Measurements from ENCODE around the gene CDKN2B-AS1. TPM values are rescaled to one million over a fixed set of nuclear protein-coding genes. Genes with fewer than 3 reads are reported as not detected.

CDKN2B-AS1 gene
- total and polyA plus RNA-seq, 10 donors, result 0.90 to 6.6 (median 2.5) TPM

DNA sequence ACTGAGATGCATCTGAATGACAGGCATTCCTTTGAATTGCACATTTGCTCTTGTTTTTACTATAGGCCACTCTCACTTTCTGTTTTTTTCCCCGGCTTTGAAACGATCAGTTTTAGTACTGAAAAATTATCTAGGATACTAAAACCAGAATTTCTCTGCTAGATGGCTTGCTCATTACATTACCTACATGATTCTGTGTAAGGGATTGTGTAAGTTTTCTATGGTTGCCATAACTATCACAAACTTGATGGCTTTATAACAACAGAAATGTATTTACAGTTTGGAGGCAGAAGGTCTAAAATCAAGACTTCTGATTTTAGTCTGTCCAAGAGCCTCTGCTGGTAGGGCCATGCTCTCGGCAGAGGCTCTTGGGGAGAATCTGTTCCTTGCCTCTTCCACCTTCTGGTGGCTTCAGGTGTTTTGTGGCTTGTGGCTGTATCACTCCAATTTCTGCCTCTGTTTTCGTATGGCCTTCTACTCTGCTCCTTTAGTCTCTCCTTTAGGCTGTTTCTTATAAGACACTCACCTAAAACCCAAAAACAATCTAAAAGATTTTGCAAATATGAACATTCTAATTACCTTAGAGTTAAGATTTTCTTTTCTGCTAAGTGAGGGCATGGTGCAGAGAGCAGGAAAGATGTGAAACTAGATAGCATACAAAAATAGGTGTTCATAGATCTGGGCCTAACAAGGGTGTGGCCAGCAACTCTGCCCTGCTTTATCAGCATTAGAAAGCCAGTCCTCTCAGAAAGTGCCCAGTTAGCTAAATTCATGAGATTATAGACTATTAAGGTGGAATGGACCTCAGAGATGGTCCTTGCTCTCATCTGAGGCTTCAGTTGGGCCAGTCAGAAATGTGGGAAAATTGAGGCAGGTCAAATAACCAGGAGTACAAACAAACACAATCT, 107.8 kb downstream of the CDKN2B-AS1 start:
- WGBS, 5 donors, result 76 to 85% (median 78%) methylated on average over 4 of the region's 4 CpGs
- no peak for DNase-seq
- no peak for TF ChIP-seq POLR2A (IDR thresholded peaks at IDR 0.05)
- no peaks in the 10 kb centered on the region for H3K36me3 ChIP-seq
- peaks cover 0 to 2% (median 0%) of the 10 kb centered on the region in 6 donors for H3K4me1 ChIP-seq
- no peaks in the 10 kb centered on the region for H3K27me3 ChIP-seq (replicated peaks in 1 of 7)
- H3K27ac ChIP-seq, result peak overlapping the region in 1 of 8 donors; percentile 38
- H3K4me3 ChIP-seq, result no peak overlapping the region
- no peaks in the 10 kb centered on the region for H3K9me3 ChIP-seq
- intact Hi-C loops (cut with DNase I; ENCODE audit: low total_unique reads), result no loop called here

DNA sequence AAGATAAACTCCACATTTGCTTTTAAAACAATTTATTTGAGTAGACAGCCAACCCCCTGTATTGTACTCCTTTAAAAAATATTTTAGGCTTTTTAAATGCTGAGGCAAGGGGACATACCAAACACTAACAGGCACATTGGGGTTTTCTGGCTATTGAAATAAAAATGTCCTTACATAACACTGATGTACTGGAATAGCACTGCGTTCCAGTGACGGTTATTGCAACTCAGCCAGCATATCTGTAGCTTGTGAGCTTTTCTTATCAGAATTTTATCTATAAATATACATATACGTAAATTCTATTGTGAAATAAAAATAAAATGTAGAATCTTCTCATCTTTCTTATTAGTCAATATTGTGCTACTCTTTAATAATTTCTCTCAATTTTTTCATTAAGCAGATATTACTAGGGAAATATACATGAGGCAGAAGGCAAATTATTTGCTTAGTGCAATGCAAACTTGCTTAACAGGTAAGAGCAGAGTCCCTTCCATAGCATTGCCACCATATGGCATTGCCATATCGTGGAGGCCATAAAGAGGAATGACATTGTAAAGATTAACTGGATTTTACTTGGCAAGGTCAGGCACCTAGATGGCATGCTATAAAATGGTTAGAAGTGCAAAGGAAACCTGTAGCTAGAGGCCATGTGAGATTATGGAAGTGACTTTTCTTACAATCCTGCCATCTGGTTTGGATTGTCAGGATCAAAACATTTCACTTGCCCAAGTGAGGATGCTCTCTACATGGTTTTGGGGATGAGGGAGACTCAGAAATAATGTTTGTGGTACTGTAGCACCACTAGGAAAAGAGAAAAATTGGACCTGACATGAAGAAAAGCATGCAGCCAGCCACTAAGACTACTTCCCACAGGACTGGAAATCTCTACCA, 109.3 kb downstream of the CDKN2B-AS1 start:
- H3K9me3 ChIP-seq, result no peaks in the 10 kb centered on the region
- no peak overlapping the region for H3K4me3 ChIP-seq
- H3K4me1 ChIP-seq, result no peaks in the 10 kb centered on the region
- no peak for TF ChIP-seq POLR2AphosphoS5 (IDR thresholded peaks at IDR 0.05)
- TF ChIP-seq, protein P1, sequence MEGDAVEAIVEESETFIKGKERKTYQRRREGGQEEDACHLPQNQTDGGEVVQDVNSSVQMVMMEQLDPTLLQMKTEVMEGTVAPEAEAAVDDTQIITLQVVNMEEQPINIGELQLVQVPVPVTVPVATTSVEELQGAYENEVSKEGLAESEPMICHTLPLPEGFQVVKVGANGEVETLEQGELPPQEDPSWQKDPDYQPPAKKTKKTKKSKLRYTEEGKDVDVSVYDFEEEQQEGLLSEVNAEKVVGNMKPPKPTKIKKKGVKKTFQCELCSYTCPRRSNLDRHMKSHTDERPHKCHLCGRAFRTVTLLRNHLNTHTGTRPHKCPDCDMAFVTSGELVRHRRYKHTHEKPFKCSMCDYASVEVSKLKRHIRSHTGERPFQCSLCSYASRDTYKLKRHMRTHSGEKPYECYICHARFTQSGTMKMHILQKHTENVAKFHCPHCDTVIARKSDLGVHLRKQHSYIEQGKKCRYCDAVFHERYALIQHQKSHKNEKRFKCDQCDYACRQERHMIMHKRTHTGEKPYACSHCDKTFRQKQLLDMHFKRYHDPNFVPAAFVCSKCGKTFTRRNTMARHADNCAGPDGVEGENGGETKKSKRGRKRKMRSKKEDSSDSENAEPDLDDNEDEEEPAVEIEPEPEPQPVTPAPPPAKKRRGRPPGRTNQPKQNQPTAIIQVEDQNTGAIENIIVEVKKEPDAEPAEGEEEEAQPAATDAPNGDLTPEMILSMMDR (IDR thresholded peaks at IDR 0.05 in 8 of 11, conservative IDR thresholded peaks at IDR 0.05 in 3 of 11), result no peak
- no peak for TF ChIP-seq POLR2A (IDR thresholded peaks at IDR 0.05)
- no peak for DNase-seq
- H3K27ac ChIP-seq, result peak overlapping the region in 2 of 8 donors; percentile 0 to 38
- 78 to 92% (median 84%) methylated on average over 4 of the region's 4 CpGs for WGBS, 5 donors
- H3K36me3 ChIP-seq, result no peaks in the 10 kb centered on the region
- intact Hi-C loops (cut with DNase I; ENCODE audit: low total_unique reads), result no loop called here
- no peaks in the 10 kb centered on the region for H3K27me3 ChIP-seq (replicated peaks in 1 of 7)

DNA sequence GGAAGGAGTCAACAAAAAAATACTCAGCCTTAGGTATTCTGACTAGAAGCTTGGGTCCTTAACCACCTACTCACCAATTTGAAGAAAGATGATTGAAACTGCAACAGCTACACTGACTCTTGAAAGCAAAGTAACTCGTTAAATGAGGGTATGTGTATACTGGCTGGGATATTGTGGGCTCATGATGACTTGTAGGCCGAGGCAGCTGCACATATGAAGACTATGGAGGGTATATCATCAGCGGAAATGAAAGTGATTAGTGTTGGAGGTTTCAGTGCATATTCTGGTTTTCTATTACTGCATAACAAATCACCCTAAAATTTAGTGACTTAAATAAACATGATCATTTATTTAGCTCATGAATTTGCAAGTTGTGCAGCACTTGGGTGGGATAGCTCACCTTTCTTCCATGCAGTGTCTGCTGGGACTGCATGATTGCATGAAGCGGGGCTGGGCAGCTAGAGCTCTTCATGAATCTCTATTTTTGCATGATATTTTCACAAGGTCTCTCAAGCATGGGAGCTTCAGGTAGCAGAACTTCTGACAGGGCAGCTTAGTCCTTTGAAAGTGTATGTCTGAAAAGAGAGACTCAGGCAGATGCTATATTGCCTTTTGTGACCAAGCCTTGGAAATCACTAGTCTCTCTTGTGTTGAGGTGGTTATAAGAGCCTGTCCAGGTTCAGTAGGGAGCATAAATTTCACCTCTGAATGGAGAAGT, 110.6 kb downstream of the CDKN2B-AS1 start:
- TF ChIP-seq POLR2A (IDR thresholded peaks at IDR 0.05) (no peak), POLR2AphosphoS5 (IDR thresholded peaks at IDR 0.05) (no peak)
- TF ChIP-seq, protein P1 (IDR thresholded peaks at IDR 0.05 in 8 of 11, conservative IDR thresholded peaks at IDR 0.05 in 3 of 11), result no peak
- Histone ChIP-seq H3K4me3 (no peak overlapping the region), H3K4me1 (no peaks in the 10 kb centered on the region), H3K36me3 (no peaks in the 10 kb centered on the region), H3K27me3 (replicated peaks in 1 of 7) (no peaks in the 10 kb centered on the region), H3K27ac (no peak overlapping the region), H3K9me3 (no peaks in the 10 kb centered on the region)
- 63 to 81% (median 74%) methylated on average over 4 of the region's 4 CpGs for WGBS, 5 donors
- intact Hi-C loops (cut with DNase I; ENCODE audit: low total_unique reads), result no loop called here
- DNase-seq, result no peak

DNA sequence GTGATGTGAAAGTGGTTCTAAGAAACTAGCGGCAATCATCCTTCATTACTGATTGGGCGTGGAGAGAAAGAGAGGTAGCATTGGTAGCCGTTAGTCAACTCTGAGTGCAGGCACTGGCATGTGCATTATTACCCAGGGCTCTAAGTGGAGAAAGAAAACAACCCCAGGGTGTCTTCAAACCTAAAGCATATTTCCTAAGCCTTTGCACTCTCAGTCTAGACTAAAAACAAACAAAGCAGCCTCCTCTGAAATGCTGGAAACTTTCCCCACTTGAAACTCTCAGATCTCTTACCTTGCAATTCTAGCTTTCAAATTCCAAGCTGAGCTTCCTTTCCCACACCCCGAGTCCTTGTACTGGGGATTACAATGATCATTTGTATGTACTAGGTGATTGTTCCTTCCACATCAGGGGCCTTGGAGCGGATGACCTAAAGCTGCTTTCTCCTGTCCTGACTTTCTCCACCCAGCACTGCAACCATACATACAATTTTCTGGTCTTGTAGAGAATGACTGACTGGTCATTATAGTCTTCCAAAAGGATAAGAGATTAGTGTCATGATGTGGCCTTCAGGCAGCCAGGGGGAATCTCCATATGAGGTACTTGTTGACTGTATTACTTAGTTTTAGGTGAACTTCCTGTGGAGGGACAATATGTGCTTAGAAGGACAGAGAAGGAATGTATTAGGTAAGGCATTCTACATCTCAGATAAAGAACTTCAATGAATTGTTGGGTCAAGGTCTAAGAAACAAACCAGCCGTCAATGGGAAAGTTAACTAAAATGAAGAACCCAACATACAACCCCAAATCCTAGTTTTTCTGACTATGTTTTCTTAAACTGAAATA, 112.8 kb downstream of the CDKN2B-AS1 start:
- no peaks in the 10 kb centered on the region for H3K36me3 ChIP-seq
- no peak overlapping the region for H3K4me3 ChIP-seq
- WGBS, 5 donors, result 86 to 94% (median 90%) methylated on average over 6 of the region's 6 CpGs
- H3K27ac ChIP-seq, result no peak overlapping the region
- no peak for DNase-seq
- no peaks in the 10 kb centered on the region for H3K9me3 ChIP-seq
- TF ChIP-seq POLR2AphosphoS5 (IDR thresholded peaks at IDR 0.05) (no peak), POLR2A (IDR thresholded peaks at IDR 0.05) (no peak)
- TF ChIP-seq, protein P1 (IDR thresholded peaks at IDR 0.05 in 8 of 11, conservative IDR thresholded peaks at IDR 0.05 in 3 of 11), result no peak
- intact Hi-C loops (cut with DNase I; ENCODE audit: low total_unique reads), result no loop called here
- H3K27me3 ChIP-seq (replicated peaks in 1 of 7), result no peaks in the 10 kb centered on the region
- H3K4me1 ChIP-seq, result no peaks in the 10 kb centered on the region
